Left ventricle myocardium superior (tissue), 1 donor: ENCODE results near the gene YTHDC1. TPM values are rescaled to one million over a fixed set of nuclear protein-coding genes. Genes with fewer than 3 reads are reported as not detected.
"Not testable (repeated sequence)": the region's sequence is repeated elsewhere in the genome, so short reads cannot be mapped to it uniquely, and the experiment has no call there.

ENCODE experiments used
- ATAC-seq: fragments of 200-7000 bp; cut with Tn5 transposase; one replicate; pipeline ENCODE4 v1.9.1; 2020; ENCODE audit warnings: mild to moderate bottlenecking, moderate library complexity
- DNase-seq: peaks from one replicate; pipeline ENCODE4 v3.0.0-alpha.2; 2020
- intact Hi-C: fragments of 100-400 bp; cut with micrococcal nuclease; formaldehyde crosslinking; loops from one replicate; pipeline ENCODE4 v1.11.0; 2022
- long read RNA-seq: library from polyadenylated mRNA; unstranded; transcript quantifications from one replicate; pipeline ENCODE4 v2.0.0, GENCODE V29; 2021
- total RNA-seq: library from RNA; stranded (reverse); fragmentation: NEBNext Ultra II Directional; extraction: Animal tissue kit (Norgen Biotek cat#: 25700); gene quantifications from one replicate; pipeline ENCODE4 v1.2.1, GENCODE V29; 2021
- donor health status: DM: no; HTN: yes; CAD: no; lungs with severe emphysema.

Gene YTHDC1
- 57.1 TPM for total RNA-seq
- long read RNA-seq, partial matches to known transcripts, result 15 of 18 reads
- long read RNA-seq, other reads (novel, unspliced or antisense), result 2 of 18 reads

DNA sequence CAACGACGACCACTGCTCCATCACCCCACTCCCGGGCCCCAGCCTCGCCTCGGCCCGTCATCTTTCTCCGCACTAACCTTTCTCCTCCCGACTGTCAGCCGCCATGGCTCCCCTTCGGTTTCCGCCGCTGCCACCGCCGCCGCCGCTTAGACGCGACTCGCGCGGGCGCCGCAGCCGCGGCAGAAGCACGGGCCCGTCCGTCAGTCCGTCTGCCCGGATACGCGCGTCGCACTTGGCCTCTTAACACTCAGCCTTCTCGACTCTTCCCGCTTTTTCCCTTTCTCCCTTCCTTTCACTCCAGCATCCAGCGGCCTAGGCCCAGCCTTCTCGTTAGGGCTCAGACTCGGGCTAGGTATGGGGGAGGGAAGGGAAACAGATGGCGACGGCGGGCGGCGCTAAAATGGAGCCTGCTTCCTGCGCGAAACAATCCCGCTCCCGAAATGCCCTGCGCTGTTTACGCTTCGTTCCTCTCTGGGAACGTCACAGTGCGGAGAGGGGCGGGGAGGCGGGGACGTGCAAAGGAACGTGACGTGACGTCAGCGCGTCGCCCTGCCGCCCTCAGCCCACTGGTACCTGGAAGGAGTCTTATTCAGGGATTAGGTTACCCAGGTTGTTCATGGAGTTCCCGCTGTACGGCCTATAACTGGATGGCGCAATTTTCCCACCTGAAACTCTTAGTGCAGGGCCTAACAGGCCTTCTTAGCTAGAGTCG is at the start of gene YTHDC1:
Gene YTHDC1 (minus strand): TSS at position 442 of the 712 bp plus-strand sequence. CDS start 337 bp downstream, at position 105.
- intact Hi-C loops, result no loop called here
- peak; percentile 99 for ATAC-seq
- peak; percentile 98 for DNase-seq

DNA sequence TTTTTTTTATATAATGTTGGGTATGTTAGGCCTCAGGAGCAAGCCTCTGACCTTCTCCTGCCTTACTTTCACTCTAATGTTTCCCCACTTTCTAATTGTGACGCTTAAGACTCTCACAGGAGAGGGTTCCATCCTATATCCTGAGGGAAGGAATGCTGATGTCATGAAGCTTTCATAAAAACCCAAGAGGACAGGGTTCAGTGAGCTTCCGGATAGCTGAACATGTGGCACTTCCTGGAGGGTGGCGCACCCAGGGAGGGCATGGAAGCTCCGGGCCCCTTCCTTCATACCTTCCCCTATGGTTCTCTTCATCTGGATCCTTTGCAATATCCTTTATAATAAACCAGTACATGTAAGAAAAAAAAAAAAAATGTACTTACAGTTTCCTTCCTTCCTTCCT is 49.4 kb upstream of the YTHDC1 start:
- ATAC-seq (no peak), DNase-seq (no peak)
- intact Hi-C loops, result no loop called here

DNA sequence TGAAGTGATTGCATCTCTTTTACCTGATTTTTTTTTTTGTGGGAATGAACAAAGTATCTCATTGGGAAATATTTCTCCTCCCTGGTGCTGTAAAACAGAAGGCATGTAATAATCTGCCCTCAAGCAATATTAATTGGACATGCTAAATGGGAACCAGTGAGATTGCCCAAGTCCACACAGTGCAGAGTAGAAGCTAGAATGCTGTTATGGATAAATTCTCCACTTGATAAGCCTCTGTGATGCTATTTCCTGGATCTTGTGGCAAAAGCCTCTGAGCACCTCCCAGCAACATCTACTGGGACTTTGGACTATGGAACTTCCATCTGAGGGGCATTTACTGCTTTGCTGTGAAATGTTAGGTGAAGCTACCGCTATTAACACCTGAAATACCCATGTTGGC is 46.9 kb upstream of the YTHDC1 start:
- intact Hi-C loops, result no loop called here
- no peak for DNase-seq
- no peak for ATAC-seq

DNA sequence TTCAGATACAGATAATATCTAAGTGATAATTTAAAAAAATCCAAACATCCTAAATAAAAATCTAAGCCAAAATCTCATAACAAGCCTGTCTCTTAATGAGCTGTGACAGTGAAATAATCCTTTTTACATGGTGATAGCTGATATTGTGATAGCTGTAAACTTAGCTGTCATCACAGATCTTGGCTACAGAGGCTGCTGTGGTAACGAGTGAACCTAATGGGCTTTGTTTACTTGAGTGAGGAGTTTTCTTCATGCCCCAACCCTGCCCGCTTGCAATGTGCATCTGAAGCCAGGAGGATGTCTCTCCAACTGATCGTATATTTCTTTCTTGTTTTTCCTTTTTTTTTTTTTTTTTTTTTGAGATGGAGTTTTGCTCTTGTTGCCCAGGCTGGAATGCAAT is 41.5 kb upstream of the YTHDC1 start:
- intact Hi-C loops, result no loop called here
- DNase-seq (no peak), ATAC-seq (no peak)

DNA sequence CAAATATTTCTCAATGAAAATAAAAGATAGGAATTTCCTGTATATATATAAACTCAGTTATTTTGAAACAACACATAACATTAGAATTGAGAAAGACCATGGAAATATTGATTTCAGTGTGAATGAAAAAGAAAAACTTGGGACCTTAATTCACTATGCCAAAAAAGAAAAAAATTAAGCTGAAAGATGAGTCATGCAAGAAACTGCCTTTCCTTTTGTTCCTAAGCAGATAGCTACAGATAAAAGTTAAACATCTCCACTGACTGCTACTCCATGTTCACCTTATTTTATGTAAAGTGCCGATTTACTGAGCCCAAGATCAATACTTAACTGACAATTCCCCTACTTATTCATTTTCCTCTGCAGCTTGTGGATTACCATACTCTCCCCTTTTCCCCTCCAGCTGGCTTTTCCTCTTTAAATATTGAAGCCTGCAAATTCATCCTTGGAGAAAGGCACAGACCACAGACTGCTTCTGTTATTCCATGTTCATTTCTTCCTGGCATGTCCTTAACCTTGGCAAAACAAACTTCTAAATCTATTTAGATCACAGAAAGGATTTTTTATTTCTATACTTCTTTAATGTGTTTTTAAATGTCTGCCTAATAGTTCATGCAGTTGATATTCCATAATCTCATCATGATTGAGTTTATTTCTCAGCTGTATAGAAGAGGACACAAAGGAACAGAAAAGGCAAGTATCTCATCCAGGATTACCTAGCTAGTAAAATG is 40.5 kb upstream of the YTHDC1 start:
- intact Hi-C loops, result no loop called here
- DNase-seq, result no peak
- ATAC-seq, result no peak

DNA sequence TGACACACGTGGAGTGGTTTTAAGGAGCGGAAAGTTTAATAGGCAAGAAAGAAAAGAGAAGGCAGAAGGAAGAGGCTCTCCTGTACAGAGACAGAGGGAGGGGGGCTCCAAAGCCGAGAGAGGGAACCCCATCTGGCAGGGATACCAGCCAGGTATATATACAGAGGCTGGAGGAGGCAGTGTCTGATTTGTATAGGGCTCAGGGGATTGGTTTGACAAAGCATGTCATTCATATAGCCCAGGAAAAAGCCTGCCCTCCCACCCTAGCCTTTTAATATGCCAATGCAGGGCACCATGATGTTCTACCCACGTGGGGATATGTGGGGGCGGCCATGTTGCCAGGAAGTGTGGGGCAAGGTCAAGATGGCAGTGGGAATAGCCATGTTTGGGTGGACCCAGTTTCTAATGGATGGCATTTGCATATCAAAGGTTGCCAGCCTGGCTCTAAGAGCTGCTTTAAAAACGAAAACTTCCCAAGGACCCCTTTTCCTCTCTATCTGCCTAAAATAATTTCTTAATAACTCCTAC is 39.6 kb upstream of the YTHDC1 start:
- DNase-seq, ATAC-seq, intact Hi-C loops: not testable (repeated sequence)

DNA sequence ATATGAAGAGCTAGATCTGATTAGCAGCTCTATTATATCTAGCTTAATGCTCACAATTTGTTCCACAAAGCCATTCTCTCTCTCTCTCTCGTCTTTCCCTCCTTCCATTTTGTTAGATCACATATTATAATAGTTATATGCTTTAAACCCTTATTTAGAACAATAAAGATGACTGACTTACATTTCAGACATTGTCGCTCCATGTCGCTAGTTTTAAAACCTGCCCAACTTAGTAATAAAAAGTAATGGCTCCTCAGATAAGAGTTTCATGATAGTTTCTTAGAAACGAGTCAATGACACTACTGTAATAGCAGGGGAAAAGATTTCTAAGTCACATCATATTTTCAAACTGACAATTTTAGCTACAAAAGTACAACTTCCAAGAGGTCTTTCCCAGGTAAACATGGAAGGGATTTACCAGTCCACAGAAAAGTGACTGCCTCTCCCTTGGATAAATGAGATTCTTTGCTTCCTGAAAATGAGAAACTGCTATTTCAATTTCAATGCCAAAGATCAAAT is 38.5 kb upstream of the YTHDC1 start:
- no peak for DNase-seq
- ATAC-seq, result no peak
- intact Hi-C loops, result no loop called here

DNA sequence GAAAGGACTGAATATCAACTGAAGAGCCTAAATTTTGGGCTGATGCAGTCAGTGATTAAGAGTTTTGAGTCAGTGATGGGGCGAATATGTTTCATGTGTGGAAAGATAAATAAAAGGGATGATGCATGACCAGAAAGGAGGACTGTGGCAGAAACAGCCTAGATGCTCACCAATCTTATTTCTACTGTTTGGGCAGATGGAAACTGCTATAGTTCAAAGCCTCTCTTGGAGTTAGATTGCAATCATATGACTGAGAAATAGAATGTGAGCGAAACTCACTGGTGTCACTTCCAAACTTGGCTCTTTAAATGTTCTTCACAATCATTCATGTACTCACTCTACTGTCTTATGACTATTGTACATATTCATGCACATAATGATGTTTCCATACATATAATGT is 35.4 kb upstream of the YTHDC1 start:
- ATAC-seq (no peak), DNase-seq (no peak)
- intact Hi-C loops, result no loop called here

DNA sequence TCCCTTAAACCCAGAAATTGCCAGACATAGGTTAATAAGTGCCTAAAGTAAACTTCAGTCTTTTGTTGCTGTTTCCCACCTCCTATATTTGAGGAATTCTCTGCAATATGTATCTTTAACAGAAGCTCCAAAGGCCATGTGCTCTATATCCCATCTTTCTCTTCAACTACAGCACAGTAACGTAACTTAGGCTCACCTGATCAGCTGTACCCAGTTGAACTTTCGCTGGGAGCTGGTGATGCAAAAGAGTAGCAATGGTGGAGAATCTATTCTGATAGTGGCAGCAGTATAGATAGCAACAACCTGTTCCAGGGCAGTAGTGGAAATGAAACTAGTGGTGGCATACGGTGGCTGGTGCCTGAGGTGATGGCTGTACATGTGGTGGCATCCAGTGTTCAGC is 33.2 kb upstream of the YTHDC1 start:
- DNase-seq, result no peak
- ATAC-seq, result no peak
- intact Hi-C loops, result no loop called here

DNA sequence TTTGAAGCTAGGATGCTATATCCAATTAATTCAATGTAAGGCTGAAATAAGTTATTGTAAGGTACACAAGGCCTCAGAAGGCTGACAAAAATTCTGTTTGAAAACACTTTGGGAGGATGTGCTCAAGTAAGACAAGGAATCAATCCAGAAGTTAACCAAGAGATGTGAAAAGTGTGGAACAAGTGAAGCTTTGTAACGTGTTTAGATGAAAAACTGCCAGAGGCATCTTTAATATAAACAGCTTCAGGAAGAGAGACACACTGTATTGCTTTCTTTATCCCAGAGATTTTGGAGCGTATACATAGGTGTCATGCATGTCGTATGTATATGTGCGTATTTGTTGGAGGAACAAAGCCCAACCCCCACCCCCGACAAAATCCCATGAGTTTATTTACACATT is 28.3 kb upstream of the YTHDC1 start:
- intact Hi-C loops, result no loop called here
- ATAC-seq, result no peak

DNA sequence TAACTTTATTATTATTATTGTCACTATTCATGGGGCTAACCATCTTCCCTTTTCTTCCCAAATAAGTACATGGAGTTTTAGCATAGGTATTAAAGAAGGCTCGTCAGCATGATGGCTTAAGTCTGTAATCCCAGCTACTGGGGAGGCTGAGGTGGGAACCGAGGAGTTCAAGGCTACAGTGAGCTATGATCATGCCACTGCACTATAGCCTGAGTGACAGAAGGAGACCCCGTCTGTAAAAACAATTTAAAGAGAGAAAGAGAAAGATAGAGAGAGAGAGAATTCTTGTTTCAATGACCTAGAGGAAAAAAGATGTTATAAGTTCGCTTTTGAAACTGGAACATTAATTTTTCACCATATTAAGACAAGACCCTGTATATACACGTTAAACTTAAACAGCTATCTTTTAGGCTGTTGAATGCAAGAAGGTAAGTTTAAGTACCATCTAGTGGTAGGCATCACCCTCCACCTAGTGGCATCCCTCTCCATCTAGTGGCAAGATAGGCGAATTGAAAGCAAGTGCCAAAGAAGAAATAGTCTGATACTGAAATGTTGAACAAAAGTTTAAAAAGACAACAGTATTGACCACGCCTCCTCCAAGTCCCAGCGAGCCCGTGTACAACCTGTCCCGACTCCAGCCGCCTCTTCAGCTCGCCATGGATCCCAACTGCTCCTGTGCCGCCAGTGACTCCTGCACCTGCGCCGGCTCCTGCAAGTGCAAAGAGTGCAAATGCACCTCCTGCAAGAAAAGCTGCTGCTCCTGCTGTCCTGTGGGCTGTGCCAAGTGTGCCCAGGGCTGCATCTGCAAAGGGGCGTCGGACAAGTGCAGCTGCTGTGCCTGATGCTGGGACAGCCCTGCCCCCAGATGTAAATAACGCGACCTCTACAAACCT is 26.0 kb upstream of the YTHDC1 start:
- no peak for DNase-seq
- peak; percentile 65 for ATAC-seq
- intact Hi-C loops, result loop anchor here (1.0 kb wide), 1 partner anchor 106 kb away; no protein-coding TSS in a partner anchor

More for the DNA sequence above, 28.3 kb upstream of the YTHDC1 start:
- no peak for DNase-seq

DNA sequence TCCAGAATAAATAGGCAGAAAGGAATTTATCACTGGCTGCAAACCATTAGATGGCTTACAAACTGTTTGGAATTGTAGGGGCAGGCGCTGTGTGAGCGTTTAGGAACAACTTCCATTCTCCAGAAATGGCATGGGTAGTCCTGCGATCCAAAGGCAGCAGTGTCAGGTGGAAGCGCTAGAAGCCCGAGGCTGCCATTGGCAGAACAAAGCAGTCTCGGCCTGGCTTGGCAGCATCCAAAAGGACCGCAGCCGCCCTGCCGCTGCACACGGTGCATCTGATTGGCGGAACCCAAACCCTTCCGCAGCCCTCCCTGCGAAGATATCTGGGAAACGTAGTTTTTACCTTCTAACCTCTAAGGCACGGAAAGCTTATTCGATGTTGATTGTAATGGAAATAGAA is 23.6 kb upstream of the YTHDC1 start:
- intact Hi-C loops, result no loop called here
- ATAC-seq, result peak; percentile 100

DNA sequence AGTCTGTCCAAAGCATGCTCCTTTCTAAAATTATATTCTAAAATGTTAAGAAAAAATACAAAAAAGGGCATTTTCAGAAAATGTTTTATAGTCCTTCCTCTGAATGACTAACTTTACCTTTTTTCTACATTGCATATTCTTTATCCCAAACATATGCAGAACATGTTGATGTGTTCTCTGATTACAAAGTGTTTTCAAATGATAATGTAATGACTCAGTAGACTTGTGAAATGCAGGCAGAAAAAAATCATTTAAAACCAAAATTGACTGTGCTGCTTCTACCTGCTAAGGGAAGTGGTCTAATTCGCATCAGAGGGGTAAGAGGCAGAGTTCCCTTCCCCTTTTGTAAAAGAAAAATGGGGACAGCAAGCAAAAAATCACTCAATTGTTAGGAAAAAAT is 22.7 kb upstream of the YTHDC1 start:
- ATAC-seq, result no peak
- intact Hi-C loops, result no loop called here
- DNase-seq, result no peak

More for the DNA sequence above, 23.6 kb upstream of the YTHDC1 start:
- peak; percentile 86 for DNase-seq

DNA sequence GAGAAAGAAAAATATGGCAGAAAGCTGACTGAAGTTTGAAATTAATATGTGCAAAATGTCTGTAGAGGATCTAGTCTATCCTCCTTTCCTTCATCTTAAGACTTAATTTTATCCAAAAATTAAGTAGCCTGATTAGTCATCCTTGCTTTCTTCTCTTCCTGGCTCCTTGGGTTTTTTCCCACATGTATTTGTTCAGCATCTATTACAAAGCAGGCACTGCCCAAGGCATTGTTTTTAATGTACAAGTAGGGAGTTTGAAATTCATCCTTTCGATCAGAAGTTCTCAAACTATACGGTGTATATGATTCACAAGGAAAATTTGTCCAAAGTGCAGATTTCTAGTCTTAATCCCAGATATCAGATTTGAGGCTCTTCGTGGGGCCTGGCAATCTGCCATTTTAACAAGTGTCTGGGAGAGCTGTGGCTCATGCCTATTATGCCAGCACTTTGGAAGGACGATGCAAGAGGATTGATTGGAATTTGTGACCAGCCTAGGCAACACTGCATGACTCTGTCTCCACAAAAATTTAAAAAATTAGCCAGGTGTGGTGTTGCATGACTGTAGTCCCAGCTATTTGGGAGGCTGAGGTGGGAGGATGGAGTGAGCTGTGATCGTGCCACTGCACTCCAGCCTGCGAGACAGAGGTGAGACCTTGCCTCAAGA is 19.4 kb upstream of the YTHDC1 start:
- ATAC-seq (no peak), DNase-seq (no peak)
- intact Hi-C loops, result no loop called here

DNA sequence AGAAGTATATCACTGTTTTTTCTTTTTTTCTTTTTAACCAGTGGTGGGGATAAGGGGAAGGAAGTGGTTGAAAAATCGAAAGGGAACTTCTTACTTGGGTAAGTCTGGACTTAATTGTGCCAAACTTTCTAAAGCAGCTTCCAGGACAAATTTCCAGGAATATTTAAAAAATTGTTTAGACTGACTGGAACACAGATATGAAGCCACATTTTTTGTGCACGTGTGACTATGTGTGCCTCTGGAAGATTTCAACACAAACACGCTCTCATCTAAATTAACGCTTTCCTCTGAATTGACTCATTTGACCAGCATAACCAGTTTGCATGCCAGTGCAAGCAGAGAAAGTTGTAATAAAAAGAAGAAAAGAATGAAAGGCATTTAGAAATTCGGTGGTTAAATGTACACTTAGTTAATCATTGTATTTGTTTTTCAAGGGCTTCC is 18.8 kb upstream of the YTHDC1 start:
- intact Hi-C loops, result no loop called here
- no peak for ATAC-seq
- DNase-seq, result no peak

DNA sequence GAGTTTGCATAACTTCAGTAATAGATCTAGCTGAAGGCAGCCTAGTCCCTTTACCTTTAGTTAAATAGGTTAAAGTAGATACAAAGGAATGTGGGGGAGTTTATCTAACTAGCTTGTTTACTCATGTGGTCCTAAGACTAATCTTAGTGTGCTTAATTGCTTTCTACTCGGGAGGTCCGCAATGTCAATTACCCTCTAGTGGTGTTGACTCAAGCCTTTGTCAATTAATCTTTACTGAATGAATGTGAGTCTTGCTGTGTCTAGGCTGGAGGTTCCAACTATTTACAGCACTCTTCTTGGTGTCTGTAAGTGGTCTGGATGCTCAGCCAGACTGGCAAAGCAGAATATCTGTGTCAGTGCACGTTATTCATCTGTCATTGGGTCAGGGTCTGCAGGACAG is 17.9 kb upstream of the YTHDC1 start:
- intact Hi-C loops, result no loop called here
- DNase-seq (no peak), ATAC-seq (no peak)

DNA sequence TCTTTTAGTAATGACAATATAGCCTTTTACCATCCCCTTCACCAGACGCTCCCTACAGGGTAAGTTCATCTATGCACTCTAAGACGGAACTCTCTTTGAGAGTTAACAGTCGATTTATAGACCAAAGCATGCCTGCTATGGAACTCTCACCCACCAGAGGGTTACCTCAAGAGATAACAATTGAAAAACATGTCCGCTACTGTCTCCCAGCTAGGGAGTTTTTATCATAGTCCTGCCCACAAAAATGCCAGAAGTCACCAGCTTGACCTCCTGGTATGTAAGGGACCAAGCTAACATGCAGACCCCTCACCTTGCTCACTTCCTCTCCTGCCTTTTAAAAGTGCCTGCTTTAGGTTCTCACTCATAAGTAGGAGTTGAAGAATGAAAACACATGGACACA is 16.7 kb upstream of the YTHDC1 start:
- intact Hi-C loops, result no loop called here
- ATAC-seq (no peak), DNase-seq (no peak)

DNA sequence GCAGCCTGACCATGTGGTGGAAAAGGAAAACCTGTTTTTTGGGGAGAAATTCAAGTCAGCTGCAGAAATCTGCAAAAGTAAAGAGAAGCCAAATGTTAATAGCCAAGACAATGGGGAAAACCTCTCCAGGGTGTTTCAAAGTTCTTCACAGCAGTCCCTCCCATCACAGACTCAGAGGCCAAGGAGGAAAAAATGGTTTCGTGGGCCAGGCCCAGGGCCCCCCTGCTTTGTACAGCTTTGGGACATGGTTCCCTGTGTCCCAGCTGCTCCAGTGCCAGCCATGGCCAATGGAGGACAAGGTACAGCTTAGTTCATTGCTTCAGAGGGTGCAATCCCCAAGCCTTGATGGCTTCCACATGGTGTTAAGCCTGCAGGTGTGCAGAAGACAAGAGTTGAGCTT is 15.2 kb upstream of the YTHDC1 start:
- intact Hi-C loops, result no loop called here
- DNase-seq (no peak), ATAC-seq (no peak)

DNA sequence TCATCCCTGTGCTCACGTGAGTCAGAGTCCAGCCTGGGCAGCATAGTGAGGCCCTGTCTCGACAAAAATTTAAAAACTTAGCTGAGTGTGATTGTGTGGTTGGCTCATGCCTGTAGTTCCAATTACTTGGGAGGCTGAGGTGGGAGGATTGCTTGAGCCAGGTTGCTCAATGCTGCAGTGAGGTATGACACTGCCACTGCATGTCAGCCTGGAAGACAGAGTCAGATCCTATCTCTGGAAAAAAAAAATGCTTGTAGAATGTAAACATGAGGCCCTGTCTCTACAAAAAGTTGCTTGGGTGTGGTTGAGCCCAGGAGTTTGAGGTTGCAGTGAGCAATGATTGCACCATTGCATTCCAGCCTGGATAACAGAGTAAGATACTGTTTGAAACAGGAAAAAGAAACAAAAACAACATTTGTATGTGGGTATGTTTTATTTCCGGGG is 11.3 kb upstream of the YTHDC1 start:
- intact Hi-C loops, result no loop called here
- DNase-seq, result no peak
- ATAC-seq, result no peak
